Ramos (cell line): Measurements from ENCODE around the gene AGPAT4.
"Not testable (repeated sequence)": the region's sequence is repeated elsewhere in the genome, so short reads cannot be mapped to it uniquely, and the experiment has no call there.

ENCODE experiments used
- in situ Hi-C: fragments of 300-500 bp; cut with MboI; formaldehyde crosslinking; loops from one replicate; pipeline ENCODE4 v1.14.3; 2022; ENCODE audit warnings: low sequenced_read_pairs; ENCODE audit not compliant: unreplicated experiment

The AGPAT4 gene

DNA sequence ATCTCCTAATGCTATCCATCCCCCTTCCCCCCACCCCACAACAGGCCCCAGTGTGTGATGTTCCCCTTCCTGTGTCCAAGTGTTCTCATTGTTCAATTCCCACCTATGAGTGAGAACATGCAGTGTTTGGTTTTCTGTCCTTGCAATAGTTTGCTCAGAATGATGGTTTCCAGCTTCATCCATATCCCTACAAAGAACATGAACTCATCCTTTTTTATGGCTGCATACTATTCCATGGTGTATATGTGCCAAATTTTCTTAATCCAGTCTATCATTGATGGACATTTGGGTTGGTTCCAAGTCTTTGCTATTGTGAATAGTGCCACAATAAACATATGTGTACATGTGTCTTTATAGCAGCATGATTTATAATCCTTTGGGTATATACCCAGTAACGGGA is 101.1 kb downstream of the AGPAT4 start:
- in situ Hi-C loops = not testable (repeated sequence)

DNA sequence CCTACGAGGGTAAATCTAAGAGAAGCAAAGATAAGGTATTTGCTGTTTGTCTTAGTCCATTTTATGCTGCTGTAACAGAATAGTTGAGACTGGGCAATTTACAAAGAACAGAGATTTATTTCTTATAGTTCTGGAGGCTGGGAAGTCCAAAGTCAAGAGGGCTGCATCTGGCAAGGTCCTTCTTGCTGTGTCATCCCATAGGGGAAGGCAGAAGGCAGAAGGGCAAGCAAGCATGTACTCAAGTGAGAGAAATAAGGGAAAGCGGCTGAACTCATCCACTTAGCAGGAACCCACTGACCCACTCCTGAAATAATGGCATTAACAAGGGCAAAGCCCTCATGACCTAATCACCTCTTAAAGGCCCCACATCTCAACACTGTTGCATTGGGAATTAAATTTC is 102.7 kb downstream of the AGPAT4 start:
- in situ Hi-C loops = no loop called here

DNA sequence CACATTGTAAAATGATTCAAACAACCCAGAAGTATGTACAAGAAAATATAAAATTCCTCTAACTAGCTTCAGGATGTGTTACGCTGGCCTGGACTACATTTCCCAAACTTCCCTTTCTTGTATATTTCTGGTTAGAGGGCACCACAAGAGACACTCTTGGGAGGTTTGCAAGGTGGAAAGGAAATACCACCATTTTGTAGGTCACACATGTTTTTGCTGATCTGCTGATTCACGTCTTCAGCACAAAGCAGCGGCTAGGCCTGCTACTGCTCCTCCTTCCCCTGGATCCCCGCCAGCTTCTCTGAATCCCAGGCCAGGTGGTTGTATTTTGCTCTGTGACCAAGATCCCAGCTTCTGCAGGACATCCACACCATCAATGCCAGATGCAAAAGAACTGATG is 104.2 kb downstream of the AGPAT4 start:
- in situ Hi-C loops = no loop called here

DNA sequence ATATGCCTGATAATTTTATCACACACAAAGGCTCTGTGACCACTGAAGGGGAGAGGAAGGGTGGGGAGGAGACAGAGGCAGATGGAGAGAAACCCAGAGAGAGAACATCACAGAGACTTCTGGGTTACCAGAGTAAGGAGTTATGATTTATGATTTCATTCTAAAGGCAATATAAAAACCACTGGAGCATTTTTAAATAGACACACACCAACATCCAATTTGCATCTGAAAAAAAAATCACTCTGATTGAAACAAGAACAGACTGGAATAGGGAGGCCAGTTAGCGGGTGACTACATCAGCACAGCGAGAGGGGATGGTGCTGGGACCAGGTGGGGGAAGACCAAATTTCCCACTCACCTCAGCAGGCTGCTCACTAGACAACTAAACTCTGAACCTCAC is 104.8 kb downstream of the AGPAT4 start:
- in situ Hi-C loops = no loop called here

DNA sequence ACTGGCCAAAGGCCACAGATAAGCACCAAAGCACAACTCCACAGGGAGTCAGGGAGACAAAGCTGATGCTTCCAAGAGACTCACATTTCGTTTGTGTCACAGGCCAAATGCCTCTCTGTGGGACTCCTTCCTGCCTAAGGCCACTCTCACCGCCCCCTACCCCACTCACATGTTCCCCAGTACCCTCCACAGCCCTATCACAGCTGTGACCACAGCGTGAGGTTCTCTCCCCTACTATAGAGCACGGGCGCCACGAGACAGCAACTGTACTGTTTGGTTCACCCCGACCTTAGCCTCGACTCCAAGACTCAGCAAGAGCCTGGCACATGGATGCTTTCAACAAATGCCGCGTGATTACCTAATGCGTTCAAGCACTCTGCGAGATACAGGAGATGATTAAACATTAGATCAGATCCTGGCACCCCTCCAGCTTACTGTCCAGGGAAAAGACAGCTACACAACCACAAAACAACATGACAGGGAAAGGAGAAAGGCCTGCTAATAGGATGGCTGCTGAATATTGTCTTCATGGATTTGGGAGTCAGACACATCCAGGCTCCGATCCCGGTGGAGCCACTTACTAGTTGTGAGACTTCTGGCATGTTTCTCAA is 105.5 kb downstream of the AGPAT4 start:
- in situ Hi-C loops = no loop called here

DNA sequence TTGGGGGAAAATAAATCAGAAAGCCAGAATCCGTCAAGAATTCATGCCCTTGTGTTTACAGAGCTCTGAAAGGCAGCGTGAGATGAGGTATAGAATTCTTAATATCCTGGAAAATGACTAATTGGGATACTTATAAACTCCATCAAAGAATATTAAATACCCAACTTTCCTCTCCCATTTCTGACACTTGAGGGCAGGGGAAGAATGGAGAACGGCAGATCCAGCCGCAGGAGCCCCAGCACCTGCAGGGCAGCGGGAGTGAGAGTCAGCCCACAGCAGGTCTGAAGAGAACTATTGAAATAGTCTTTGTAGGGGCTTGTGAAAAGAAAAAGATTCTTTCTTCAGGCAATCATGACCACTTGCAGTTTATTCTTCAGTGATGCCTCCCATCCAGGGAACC is 107.2 kb downstream of the AGPAT4 start:
- in situ Hi-C loops = no loop called here

DNA sequence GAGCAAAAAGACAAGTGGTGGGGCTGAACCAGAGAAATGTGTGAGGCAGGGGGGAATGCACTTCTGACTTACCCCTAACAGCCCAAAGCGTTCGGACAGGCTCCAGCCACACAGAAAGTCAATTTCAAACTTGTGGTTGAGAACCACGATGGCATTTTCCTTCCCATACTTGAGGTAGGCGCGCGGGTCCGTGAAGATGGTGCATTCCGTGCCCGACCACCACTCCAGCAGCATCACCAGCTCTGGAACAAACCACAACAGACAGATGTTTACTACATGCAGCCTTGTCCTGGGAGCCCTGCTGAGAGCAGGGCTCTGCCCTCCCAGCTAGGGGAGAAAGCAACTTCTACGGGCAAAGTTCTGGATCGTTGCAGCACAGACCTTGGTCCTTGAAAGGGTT is 107.7 kb downstream of the AGPAT4 start:
- in situ Hi-C loops = no loop called here

DNA sequence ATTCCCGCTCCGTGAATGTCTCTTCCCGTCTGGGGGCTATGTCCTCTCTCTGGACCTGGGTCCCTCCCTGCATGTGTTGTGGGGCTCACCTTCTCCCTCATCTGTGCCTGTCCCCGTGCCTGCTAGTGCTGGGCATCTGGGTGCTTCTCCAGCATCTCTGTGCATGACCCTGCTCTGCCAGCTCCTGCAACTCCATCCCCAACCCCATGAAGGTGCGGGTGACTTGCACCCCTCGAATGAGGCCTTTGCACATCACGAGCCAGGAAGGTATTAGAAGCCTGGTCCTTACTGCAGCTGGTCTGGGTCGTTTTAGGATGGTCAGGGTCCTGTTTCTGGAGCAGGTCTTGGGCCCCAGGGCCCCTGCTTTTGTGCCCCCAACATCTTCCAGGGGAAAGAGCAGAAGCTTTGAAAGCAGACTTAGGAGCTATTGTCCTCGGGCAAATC is 109.7 kb downstream of the AGPAT4 start:
- in situ Hi-C loops = no loop called here

DNA sequence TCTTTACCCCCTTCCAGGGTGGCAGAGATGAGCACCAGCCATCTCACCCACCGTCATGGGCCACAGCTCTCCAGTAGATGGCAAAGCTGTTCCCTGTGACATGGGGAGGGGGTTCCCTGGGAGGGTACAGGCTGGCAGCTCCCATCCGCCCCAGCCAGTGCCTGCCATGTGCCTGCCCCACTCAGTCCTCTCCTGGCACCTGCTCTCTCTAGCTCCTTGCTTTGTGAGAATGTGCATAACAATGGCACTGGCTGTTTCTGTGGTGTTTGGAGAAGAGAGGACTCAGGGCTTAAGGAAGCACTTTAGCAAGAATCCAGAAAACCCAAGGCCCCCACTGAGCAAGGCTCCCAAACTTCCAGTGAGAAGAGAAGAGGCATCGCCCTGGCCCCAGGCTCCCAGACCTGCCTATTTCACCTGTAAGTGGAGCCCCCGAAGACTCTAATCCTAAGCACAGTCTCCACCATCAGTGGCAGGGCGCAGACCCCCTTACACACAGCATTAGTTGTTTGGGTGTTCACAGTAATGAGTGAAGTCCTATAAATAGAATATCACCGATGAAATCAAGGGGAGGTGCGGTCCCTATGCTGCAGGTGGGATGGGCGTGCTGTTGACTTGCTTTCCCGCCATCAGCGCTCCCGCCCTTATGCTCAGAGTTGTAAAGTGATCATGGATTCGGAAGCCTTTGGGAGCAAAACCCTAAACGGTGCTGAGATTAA is 110.2 kb downstream of the AGPAT4 start:
- in situ Hi-C loops = no loop called here

DNA sequence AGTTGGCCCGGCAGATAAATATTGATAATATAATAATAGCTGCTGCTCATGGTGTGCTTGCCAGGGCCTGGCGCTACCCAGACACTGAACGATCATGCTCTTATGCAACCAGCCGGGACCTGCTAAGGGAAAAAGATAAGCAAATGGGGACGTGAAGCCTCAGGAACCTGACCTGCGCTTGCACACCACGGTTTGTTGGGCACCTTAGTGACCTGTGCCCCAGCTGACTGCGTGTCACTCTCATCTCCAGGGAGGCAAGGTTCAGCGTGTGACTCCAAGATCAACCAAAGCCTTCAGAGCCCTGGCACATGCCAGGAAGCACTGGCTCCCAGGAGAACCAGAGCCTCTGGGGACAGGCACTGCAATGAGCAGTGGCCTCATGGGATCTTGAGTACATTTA is 111.1 kb downstream of the AGPAT4 start:
- in situ Hi-C loops = no loop called here

DNA sequence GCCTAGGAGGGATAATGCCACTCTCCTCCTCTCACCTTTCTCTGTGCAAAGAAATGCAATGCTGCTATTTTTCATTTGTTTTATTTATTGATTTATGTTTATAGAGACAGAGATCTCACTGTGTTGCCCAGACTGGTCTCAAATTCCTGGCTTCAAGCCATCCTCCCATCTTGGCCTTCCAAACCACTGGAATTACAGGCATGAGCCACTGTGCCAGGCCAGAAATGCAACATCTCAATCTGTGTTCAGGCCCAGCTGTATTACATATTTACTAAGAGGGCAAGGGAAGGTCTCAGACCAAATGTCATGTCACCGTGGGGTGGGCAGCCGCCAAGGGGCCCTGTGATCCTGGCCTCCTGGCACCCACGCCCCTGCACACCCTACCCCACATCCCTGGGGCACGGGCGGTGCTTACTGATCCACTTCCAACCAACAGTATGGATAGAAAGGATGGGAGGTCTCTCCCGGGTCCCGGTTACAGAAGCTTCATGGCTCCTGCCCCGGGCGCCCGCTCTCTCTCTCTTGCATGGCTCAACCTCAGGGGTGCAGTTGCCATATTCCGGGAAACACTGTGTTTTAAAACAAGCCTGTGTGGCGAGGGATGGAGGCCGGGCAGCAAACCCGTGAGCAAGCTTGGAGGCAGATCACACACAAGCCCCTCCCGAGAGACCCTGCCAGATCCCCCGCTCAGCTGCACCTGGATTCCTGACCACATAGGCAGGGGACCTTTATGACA is 111.8 kb downstream of the AGPAT4 start:
- in situ Hi-C loops = no loop called here

DNA sequence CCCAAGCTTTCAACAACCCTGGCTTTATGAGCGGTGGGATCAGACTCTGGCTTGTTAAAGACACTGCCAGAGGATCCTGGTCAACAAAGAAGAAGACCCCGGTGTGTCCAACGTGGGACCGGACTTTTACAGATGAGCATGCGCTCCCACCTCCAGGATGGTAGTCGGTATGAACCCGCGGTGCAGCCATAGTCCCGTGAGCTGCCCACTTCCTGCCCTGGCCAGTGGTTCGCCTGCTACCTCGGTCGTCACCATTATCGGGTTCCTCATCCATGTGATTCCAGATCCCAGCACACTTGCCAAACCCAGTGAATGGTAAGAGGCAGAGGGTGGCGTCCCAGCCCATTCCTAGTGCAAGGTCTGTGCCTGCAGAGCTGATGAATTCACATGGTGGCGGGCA is 112.7 kb downstream of the AGPAT4 start:
- in situ Hi-C loops = no loop called here

DNA sequence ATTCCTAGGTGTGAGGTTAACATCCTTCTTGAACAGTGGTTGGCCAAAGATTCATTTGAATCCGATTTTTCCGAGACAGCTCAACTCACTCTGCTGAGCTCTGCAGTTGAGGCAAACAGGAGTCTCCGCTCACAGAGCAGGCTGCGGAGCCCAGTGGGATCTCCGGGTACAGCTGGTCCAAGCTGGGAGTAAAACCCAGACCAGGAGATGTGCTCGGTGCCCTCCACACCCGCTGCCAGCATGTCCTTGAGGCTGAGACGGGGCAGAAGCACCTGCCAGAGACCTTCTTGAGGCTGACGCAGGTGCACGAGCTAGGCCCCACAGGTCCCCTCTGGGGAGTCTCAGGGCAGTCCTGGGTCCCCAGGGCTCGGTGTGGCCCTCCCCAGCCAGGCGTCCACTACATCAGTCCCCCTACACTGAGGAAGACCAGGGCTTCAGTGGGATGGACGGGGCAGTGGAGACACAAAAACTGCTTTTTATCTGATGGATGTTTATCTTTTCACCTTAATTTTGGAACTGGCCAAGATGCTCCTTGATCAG is 119.0 kb downstream of the AGPAT4 start:
- in situ Hi-C loops = loop anchor here (5.0 kb wide), 1 partner anchor 217 kb away; no protein-coding TSS in a partner anchor

DNA sequence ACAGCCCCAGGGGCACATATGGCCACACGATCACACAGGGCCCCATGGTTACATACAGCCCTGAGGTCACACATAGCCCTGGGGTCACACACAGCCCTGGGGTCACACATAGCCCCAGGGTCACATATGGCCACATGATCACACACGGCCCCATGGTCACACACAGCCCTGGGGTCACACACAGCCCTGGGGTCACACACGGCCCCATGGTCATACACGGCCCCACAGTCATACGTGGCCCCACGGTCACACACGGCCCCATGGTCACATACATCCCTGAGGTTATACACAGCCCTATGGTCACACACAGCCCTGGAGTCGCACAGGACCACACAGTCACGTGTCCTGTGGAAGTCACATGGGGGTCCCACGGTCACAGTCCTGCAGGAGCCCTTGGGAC is 120.1 kb downstream of the AGPAT4 start:
- in situ Hi-C loops = loop anchor here (5.0 kb wide), 1 partner anchor 219 kb away; no protein-coding TSS in a partner anchor

DNA sequence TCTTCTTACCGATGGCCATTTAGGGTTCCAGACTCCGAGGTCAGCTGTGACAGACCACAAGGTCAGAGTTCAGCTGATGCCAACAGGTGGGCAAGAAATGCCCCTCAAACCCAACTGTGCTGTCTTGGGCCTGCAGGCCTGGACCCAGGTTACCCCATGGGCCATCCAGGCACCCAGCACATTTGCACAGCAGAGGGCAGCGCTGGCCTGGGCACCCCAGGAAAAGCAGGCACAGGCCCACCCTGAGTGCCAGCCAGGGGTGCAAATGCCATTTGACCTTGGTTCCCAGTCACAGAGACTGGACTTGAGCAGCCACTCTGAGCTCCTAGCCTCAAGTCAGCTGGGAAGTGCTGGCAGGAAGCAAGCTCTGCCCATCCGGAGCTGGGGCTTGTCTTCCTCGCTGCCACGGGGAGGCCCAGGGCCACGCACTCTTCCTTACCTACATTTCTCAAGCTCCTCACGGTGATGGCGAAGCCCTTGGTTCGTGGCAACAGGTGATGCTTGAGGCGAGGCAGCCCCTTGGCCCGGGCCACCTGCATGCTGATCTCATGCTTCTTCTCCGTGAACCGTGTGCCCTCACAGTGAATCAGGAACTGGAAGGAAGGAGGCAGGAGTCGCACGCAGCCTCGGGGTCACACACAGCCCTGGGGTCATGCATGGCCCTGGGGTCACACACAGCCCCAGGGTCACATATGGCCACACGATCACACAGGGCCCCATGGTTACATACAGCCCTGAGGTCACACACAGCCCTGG is 120.8 kb downstream of the AGPAT4 start:
- in situ Hi-C loops = loop anchor here (5.0 kb wide), 1 partner anchor 219 kb away; no protein-coding TSS in a partner anchor

DNA sequence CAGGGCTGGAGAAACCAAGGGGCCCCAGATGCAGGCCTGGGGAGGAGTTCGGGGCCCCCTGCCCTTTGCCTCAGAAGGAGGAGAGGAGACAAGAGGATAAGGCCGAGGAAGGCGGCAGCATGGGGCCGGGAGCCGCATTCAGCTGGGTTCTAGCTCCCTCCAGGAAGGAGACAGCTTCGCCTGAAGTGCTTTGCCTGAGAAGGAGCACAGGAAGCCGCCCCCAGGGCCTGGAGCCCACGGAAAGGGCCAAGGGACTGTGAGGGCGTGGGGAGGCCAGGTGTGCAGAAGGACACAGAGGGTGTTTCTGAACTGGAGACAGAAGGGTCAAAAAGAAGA is 121.4 kb downstream of the AGPAT4 start:
- in situ Hi-C loops = loop anchor here (5.0 kb wide), 1 partner anchor 220 kb away; no protein-coding TSS in a partner anchor

DNA sequence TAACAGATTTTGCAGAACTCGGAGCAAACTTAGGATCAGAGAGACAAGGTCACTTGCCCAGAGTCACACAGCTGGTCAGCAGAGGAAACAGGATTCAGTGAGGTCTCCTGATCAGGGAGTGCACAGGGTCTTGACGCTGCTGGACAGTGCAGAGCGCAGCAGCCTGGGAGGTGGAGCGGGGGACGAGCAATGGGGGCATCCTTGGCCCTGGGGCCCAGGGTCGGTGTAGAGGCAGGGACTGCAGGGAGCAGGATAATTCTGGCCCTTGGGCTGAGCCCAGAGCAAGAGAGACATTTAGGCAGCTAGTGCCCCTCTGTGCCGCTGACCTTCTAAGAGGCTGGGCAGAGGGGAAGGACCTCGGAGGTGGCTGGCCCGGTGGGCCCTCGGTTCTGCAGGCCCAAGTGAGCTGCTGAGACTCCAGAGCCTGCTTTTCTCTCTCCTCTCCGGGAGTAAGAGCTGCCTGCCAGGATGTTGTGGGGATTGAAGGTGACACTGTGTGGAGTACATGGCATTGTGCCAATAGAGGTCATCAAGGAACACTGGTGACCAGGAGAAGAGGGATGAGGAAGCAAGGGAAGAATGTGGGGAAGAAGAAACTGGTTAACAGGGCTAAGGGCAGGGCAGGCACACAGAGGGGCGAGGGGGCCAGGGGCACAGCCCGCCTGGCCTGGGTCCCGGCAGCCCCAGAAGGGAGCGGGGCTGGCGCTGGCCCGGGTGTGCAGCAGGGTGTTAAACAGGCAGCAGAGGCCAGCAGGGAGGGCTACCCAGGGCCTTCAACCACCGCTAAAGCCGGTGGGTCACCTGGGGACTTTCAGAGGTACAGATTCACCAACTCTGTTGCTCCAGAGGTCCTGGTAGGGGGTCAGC is 122.0 kb downstream of the AGPAT4 start:
- in situ Hi-C loops = loop anchor here (5.0 kb wide), 1 partner anchor 220 kb away; no protein-coding TSS in a partner anchor

DNA sequence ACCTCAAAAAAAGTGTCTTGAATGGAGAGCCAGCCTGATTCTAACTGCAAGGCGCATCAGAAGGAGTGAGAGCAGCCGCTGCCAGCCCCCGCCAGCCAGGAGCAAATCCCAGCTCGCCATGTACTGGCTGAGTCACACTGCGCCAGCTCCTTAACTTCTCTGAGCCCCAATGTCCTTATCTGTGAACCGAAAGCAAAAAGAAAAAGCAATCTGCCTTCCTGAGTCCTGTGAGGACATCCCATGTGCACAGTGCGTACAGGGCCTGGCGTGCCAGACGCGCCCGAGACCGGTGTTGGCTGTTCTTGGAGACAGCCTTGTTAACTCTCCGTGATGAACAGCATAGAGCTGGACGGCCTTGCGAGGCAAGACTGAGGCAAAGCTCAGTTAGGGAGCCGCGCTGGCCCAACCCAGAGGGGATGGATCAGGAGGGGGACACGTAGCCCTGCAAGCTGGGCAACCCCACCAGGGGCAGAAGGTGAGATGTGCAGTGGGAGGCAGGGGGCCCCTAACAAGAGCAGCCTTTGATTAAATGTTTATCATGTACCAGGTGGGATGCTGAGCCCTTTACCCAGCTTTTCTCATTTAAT is 122.7 kb downstream of the AGPAT4 start:
- in situ Hi-C loops = loop anchor here (5.0 kb wide), 1 partner anchor 221 kb away; no protein-coding TSS in a partner anchor

DNA sequence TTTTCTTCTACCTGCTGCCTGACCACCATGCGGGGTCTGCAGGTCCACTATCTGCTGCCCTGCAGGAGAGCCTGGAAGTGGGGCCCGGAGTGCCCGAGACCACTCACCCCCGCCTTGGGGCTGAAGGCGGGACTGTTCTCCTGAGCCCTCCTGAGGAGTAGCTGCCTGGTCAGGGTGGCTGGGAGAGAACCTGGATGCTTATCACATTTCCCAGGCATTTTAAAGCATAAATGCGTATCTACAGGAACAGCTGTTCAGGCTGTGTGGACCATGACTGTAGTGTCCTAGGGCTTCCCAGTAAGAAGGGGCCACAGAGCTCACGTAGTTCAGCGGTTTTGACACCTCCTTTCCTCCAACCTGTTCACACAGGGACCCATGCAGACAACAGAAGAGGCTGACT is 123.3 kb downstream of the AGPAT4 start:
- in situ Hi-C loops = loop anchor here (5.0 kb wide), 1 partner anchor 222 kb away; no protein-coding TSS in a partner anchor
